ENCODE results near the gene FAM217B.

The FAM217B gene

DNA sequence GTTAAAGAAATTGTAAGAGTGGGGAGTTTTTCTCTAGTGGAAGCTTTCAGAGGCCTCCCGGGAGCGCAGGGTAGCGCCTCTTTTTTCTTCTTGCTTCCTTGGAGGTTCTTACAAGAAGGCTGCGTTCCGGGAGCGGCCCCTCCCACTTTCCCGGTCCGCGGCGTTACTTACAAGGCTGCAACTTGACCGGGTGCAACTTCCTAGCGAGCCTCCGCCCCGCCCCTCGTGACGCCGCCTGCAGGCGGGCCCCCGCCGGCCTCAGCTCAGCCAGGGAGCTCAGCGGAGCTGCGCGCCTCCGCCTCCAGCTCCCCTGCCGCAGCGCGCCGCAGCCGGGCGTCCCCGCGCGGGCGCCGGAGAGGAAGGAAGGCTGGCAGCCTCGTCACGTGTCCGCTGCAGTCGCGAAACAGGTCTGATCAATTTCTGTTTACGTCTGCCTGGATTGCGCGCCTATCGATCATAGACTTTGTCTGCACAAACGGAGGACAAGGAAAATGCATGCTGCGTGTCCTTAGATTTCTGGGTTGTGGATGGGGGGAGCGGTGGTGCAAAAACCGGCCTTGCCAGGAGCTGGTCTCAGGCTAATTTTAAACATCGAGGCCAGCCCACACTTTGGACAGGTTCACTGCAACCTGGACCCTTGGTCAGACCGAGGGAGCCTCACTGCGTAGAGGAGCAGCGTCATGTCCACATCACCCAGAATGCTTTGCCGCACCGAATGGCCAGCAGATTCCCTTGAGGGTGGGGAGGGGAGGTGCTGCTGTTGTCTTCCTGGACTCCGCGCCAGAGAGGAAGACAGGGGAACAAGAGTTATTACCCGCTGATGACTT lies at the start of gene FAM217B, which contains the start of gene PPP1R3D:
Gene FAM217B, plus strand, starts transcription at position 261 of the 827 bp plus-strand sequence. CDS start 3,555 bp downstream, outside the sequence.
Gene PPP1R3D, minus strand, starts transcription at position 177 of the 827 bp plus-strand sequence. CDS start 374 bp downstream, outside the sequence.
- peak; percentile 78 for DNase-seq (ENCODE audit: low read depth)
- TF ChIP-seq, protein P1, sequence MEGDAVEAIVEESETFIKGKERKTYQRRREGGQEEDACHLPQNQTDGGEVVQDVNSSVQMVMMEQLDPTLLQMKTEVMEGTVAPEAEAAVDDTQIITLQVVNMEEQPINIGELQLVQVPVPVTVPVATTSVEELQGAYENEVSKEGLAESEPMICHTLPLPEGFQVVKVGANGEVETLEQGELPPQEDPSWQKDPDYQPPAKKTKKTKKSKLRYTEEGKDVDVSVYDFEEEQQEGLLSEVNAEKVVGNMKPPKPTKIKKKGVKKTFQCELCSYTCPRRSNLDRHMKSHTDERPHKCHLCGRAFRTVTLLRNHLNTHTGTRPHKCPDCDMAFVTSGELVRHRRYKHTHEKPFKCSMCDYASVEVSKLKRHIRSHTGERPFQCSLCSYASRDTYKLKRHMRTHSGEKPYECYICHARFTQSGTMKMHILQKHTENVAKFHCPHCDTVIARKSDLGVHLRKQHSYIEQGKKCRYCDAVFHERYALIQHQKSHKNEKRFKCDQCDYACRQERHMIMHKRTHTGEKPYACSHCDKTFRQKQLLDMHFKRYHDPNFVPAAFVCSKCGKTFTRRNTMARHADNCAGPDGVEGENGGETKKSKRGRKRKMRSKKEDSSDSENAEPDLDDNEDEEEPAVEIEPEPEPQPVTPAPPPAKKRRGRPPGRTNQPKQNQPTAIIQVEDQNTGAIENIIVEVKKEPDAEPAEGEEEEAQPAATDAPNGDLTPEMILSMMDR (IDR thresholded peaks at IDR 0.05; ENCODE audit: low read depth, low read length, missing control alignments): peak; percentile 15
- H3K4me3 ChIP-seq (ENCODE audit: low read depth, low read length): peak within 1 kb of the TSS; percentile 73

DNA sequence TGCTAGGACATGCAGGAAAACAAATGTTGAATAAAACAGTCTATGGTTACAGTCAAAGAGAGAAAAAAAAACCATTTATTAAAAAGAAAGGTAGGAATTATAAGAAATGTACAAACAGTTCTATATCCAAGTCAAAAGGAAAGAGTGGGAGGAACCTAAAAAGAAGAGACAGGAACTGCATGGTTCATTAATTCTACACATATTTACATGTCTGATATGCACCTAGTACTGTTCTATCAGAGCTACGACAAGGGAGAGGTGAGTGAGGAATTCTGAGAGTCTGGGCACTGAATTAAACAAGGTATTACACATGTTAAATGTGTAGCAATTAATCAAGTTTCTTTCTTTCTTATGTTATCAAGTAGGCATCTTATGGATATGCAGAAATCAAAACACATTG lies 48.6 kb upstream of the FAM217B start:
- TF ChIP-seq, protein P1 (IDR thresholded peaks at IDR 0.05; ENCODE audit: low read depth, low read length, missing control alignments): no peak
- H3K4me3 ChIP-seq (ENCODE audit: low read depth, low read length): no peak overlapping the region
- DNase-seq (ENCODE audit: low read depth): no peak

- TF ChIP-seq, protein P1 (IDR thresholded peaks at IDR 0.05; ENCODE audit: low read depth, low read length, missing control alignments): no peak
- no peak overlapping the region for H3K4me3 ChIP-seq (ENCODE audit: low read depth, low read length)
- no peak for DNase-seq (ENCODE audit: low read depth)
Measured at GRCh38 chr20:59895908-59896307, 44.3 kb upstream of the FAM217B start.

GRCh38 chr20:59902470-59902869 lies 37.7 kb upstream of the FAM217B start:
- H3K4me3 ChIP-seq (ENCODE audit: low read depth, low read length): no peak overlapping the region
- TF ChIP-seq, protein P1 (IDR thresholded peaks at IDR 0.05; ENCODE audit: low read depth, low read length, missing control alignments): no peak
- DNase-seq (ENCODE audit: low read depth): no peak

- no peak overlapping the region for H3K4me3 ChIP-seq (ENCODE audit: low read depth, low read length)
- no peak for DNase-seq (ENCODE audit: low read depth)
- TF ChIP-seq, protein P1 (IDR thresholded peaks at IDR 0.05; ENCODE audit: low read depth, low read length, missing control alignments): no peak
Measured at GRCh38 chr20:59903621-59904020, 36.6 kb upstream of the FAM217B start.

DNA sequence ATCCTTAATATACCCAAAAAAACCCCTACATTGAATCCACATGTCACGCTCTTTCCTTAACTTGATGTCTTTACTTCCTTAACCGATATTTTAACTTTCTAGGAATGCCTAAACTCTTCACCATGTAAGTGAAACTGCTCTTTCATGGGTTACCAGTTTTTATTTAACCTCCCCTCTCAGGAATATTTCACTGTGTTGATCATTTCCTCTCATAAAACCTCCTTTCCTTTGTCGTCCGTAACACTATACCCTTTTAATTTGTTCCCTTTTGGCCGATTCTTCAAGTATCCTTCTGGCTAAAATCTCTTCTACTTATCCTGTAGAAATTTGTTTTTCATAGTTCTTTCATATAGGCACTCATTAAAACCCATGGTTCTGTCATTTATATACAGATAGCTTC lies 31.3 kb upstream of the FAM217B start:
- DNase-seq (ENCODE audit: low read depth): no peak
- no peak overlapping the region for H3K4me3 ChIP-seq (ENCODE audit: low read depth, low read length)
- TF ChIP-seq, protein P1 (IDR thresholded peaks at IDR 0.05; ENCODE audit: low read depth, low read length, missing control alignments): no peak
